Neuronal stem cell (in vitro differentiated cells): ENCODE results near the gene SUGCT.

ENCODE experiments used
- DNase-seq: peaks from one replicate; pipeline ENCODE4 v3.0.0-alpha.2; 2013; ENCODE audit warnings: low spot score
- H2AFZ ChIP-seq: one replicate; pipeline ENCODE4 v1.6.1; 2013; ENCODE audit warnings: mild to moderate bottlenecking, low read length, inconsistent platforms
- H2AK5ac ChIP-seq: 2 replicates; pipeline ENCODE4 v1.6.1; 2013; ENCODE audit warnings: low read depth, mild to moderate bottlenecking, inconsistent platforms, low read length, moderate library complexity, mixed read lengths
- H2BK120ac ChIP-seq: 2 replicates; pipeline ENCODE4 v1.6.1; 2013; ENCODE audit warnings: low read depth, mild to moderate bottlenecking, inconsistent platforms, low read length, moderate library complexity, mixed read lengths
- H2BK12ac ChIP-seq: one replicate; pipeline ENCODE4 v1.6.1; 2013; ENCODE audit warnings: low read length, inconsistent platforms
- H2BK15ac ChIP-seq: 2 replicates; pipeline ENCODE4 v1.6.1; 2013; ENCODE audit warnings: mild to moderate bottlenecking, low read length, inconsistent platforms, mixed read lengths
- H2BK5ac ChIP-seq: one replicate; pipeline ENCODE4 v1.6.1; 2013; ENCODE audit warnings: inconsistent platforms, mild to moderate bottlenecking, low read length, moderate library complexity
- H3K14ac ChIP-seq: one replicate; pipeline ENCODE4 v1.6.1; 2013; ENCODE audit warnings: low read length, inconsistent platforms
- H3K18ac ChIP-seq: 2 replicates; pipeline ENCODE4 v1.6.1; 2013; ENCODE audit warnings: low read length, inconsistent platforms
- H3K23ac ChIP-seq: 2 replicates; pipeline ENCODE4 v1.6.1; 2013; ENCODE audit warnings: low read depth, mild to moderate bottlenecking, mixed read lengths, low read length, inconsistent platforms; ENCODE audit not compliant: poor library complexity
- H3K27ac ChIP-seq: replicated peaks from 3 replicates; pipeline ENCODE4 v1.5.1; 2013; ENCODE audit warnings: low read length, inconsistent platforms
- H3K27me3 ChIP-seq, 3 experiments: 2 replicates each; pipeline ENCODE4 v1.6.1; 2013; ENCODE audit warnings: low read length in 3 of 3, mild to moderate bottlenecking in 2 of 3, inconsistent platforms in 1 of 3, low read depth in 1 of 3, mixed read lengths in 1 of 3, moderate library complexity in 1 of 3; ENCODE audit not compliant: control insufficient read depth in 3 of 3, insufficient read depth in 3 of 3
- H3K36me3 ChIP-seq, 2 donors: replicated peaks in 1 of 2; 2 replicates each; pipeline ENCODE4 v1.6.1; 2013; ENCODE audit warnings: low read length in 2 of 2; ENCODE audit not compliant: control insufficient read depth in 2 of 2, insufficient read depth in 2 of 2
- H3K4ac ChIP-seq: 2 replicates; pipeline ENCODE4 v1.6.1; 2013; ENCODE audit warnings: inconsistent platforms, mild to moderate bottlenecking, low read length, moderate library complexity
- H3K4me1 ChIP-seq, 2 donors: 1 replicate in 1 of 2; 2 replicates in 1 of 2; pipeline ENCODE4 v1.6.1; 2013; ENCODE audit warnings: low read length in 2 of 2, low read depth in 1 of 2; ENCODE audit not compliant: control insufficient read depth in 2 of 2, insufficient read depth in 1 of 2
- H3K4me2 ChIP-seq: one replicate; pipeline ENCODE4 v1.6.1; 2013; ENCODE audit warnings: mild to moderate bottlenecking, low read length, inconsistent platforms; ENCODE audit not compliant: insufficient read depth, poor library complexity, severe bottlenecking
- H3K4me3 ChIP-seq, 2 donors: 2 replicates each; pipeline ENCODE4 v1.5.1; 2013; ENCODE audit warnings: low read length in 2 of 2, mild to moderate bottlenecking in 2 of 2, inconsistent platforms in 1 of 2, moderate library complexity in 1 of 2
- H3K79me1 ChIP-seq: one replicate; pipeline ENCODE4 v1.6.1; 2013; ENCODE audit warnings: low read depth, mild to moderate bottlenecking, inconsistent platforms, low read length, moderate library complexity
- H3K9ac ChIP-seq: one replicate; pipeline ENCODE4 v1.6.1; 2013; ENCODE audit warnings: mild to moderate bottlenecking, low read depth, low read length, inconsistent platforms; ENCODE audit not compliant: poor library complexity
- H3K9me3 ChIP-seq, 2 donors: replicated peaks in 1 of 2; 2 replicates each; pipeline versions ENCODE3 to v1.6.1; 2013; ENCODE audit warnings: low read length in 2 of 2, mild to moderate bottlenecking in 2 of 2, inconsistent platforms in 1 of 2, low read depth in 1 of 2, mixed read lengths in 1 of 2, moderate library complexity in 1 of 2; ENCODE audit not compliant: control insufficient read depth in 2 of 2, insufficient read depth in 1 of 2
- H4K8ac ChIP-seq: one replicate; pipeline ENCODE4 v1.6.1; 2013; ENCODE audit warnings: low read depth, mild to moderate bottlenecking, inconsistent platforms, low read length, moderate library complexity
- H4K91ac ChIP-seq: one replicate; pipeline ENCODE4 v1.6.1; 2013; ENCODE audit warnings: low read length, low read depth, mild to moderate bottlenecking, inconsistent platforms; ENCODE audit not compliant: poor library complexity
- WGBS, 2 donors: extraction: QIAGEN DNeasy Blood & Tissue Kit; methylation state at CpG; one replicate each; pipeline ENCODE4 v1.1.7; 2013; ENCODE audit warnings: missing lambda C conversion rate in 2 of 2, mixed read lengths in 1 of 2; ENCODE audit not compliant: insufficient read length in 2 of 2, insufficient replicate concordance in 1 of 2; ENCODE audit errors: extremely low coverage in 2 of 2; 5-methylcytosine and 5-hydroxymethylcytosine counted together

The SUGCT gene

DNA sequence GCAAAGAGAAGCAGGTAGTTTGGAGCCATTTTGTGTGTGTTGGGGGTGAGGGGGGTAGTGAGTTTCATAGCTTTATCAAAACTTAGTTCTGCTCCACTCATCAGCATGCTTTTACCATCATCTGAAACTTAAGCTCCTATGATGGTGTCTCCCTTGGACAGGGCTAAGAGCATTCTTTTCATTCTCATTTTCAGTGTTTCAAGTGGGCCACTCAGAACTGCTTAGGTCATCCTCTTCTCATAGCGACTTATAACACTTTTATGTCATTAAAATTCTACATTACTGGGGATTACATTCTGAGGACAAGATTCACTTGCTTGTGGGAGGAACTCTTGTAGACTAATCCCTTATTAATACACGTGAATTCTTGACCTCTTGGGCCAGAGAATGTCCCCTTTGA, 649.4 kb downstream of the SUGCT start:
- Histone ChIP-seq H2BK120ac (no peak overlapping the region), H3K4ac (no peak overlapping the region), H3K9me3 (no peaks in the 10 kb centered on the region), H2AFZ (no peak overlapping the region), H3K27ac (no peak overlapping the region), H4K8ac (no peak overlapping the region), H3K4me3 (no peak overlapping the region), H3K23ac (no peak overlapping the region), H2BK12ac (no peak overlapping the region), H3K18ac (no peak overlapping the region), H3K27me3 (no peaks in the 10 kb centered on the region), H2AK5ac (no peak overlapping the region), H4K91ac (no peak overlapping the region), H2BK15ac (no peak overlapping the region), H3K9ac (no peak overlapping the region), H2BK5ac (no peak overlapping the region), H3K79me1 (no peaks in the 10 kb centered on the region), H3K14ac (no peak overlapping the region), H3K36me3 (no peaks in the 10 kb centered on the region), H3K4me2 (no peak overlapping the region), H3K4me1 (no peaks in the 10 kb centered on the region)
- WGBS, 2 donors: no CpG with 5 or more reads among the region's 2 CpGs
- DNase-seq: no peak

DNA sequence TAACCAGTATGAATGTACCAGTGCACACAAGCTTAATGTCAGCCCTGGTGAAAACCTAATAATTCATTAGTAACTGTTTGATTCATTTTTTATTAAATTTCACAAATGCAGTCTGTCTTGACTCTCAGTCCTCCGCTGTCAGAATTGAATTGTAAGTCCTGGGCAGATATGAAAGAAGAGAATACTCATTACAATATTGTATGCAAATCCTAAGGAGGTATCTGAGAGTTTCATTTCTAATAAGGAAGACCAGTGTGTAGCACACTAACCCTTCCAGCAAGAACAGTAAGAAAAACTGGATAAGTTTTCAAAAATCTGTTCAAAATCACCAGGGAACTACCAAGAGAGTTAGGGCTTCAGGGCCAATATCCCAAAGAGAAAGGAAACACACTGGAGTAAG, 652.1 kb downstream of the SUGCT start:
- H3K18ac ChIP-seq: no peak overlapping the region

DNA sequence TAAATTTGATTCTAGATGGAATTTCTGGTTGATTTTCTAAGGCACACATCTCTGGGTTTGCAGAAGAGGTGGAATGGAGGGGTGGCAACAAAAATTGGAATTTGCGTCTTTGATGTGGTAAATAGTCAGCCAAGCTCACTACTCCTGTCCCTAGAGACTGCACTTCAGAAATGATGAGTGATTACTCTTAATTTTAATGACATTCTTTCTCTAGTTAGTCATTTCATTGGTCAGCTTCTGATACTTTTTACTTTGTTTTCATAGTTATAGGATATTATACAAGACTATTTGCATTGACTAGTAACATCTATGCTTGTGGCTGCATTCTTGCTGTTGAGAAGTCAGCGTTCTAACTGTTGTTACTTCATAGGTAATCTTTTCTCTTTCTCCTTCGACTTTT, 658.3 kb downstream of the SUGCT start:
- no peak overlapping the region for H2BK12ac ChIP-seq
- H3K9ac ChIP-seq: no peak overlapping the region
- no peaks in the 10 kb centered on the region for H3K36me3 ChIP-seq
- no peaks in the 10 kb centered on the region for H3K79me1 ChIP-seq
- no peaks in the 10 kb centered on the region for H3K27me3 ChIP-seq
- H4K8ac ChIP-seq: no peak overlapping the region
- WGBS, 2 donors: no CpG with 5 or more reads among the region's 3 CpGs
- no peak overlapping the region for H4K91ac ChIP-seq
- no peak overlapping the region for H3K4me2 ChIP-seq
- H2BK5ac ChIP-seq: no peak overlapping the region
- H3K4ac ChIP-seq: no peak overlapping the region
- no peak overlapping the region for H3K23ac ChIP-seq
- no peak overlapping the region for H3K4me3 ChIP-seq
- H2AK5ac ChIP-seq: no peak overlapping the region
- no peak overlapping the region for H3K14ac ChIP-seq
- H3K18ac ChIP-seq: no peak overlapping the region
- H2BK120ac ChIP-seq: no peak overlapping the region
- DNase-seq: no peak
- no peaks in the 10 kb centered on the region for H3K4me1 ChIP-seq
- no peaks in the 10 kb centered on the region for H3K9me3 ChIP-seq
- no peak overlapping the region for H2BK15ac ChIP-seq
- H2AFZ ChIP-seq: no peak overlapping the region
- no peak overlapping the region for H3K27ac ChIP-seq

More for the DNA sequence above, 652.1 kb downstream of the SUGCT start:
- H2BK15ac ChIP-seq: no peak overlapping the region
- H3K23ac ChIP-seq: no peak overlapping the region
- H3K36me3 ChIP-seq: no peaks in the 10 kb centered on the region
- H3K4me2 ChIP-seq: no peak overlapping the region
- no peak overlapping the region for H2AFZ ChIP-seq
- no peak overlapping the region for H2AK5ac ChIP-seq
- no peaks in the 10 kb centered on the region for H3K27me3 ChIP-seq
- no peak overlapping the region for H3K9ac ChIP-seq
- no peak overlapping the region for H4K91ac ChIP-seq
- no peaks in the 10 kb centered on the region for H3K9me3 ChIP-seq
- no CpG with 5 or more reads among the region's 1 CpG for WGBS, 2 donors
- H4K8ac ChIP-seq: no peak overlapping the region
- DNase-seq: no peak
- no peaks in the 10 kb centered on the region for H3K79me1 ChIP-seq
- no peak overlapping the region for H2BK120ac ChIP-seq
- no peak overlapping the region for H2BK5ac ChIP-seq
- no peak overlapping the region for H3K4me3 ChIP-seq
- no peaks in the 10 kb centered on the region for H3K4me1 ChIP-seq
- no peak overlapping the region for H3K27ac ChIP-seq
- no peak overlapping the region for H2BK12ac ChIP-seq
- H3K4ac ChIP-seq: no peak overlapping the region
- H3K14ac ChIP-seq: no peak overlapping the region

DNA sequence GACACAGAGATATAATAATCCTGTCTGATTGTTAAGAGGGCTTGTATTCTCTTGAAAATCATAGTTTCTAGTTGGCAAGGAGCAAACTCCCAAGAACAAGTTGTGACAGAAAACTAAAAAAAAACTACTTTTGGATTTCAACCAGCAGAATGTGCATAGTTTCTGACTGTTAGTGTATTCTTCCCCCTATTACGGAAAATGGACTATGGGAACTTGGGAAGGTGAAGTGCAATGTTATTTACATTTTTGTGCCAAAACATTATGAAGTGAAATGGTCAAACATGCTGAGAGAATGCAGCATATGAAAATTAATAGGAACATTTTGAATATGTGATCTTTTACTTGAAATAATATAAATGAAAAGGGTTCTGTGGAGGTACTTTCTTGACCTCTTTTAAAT, 660.8 kb downstream of the SUGCT start:
- no peaks in the 10 kb centered on the region for H3K27me3 ChIP-seq
- no CpG with 5 or more reads among the region's 1 CpG for WGBS, 2 donors

More for the DNA sequence above, 660.8 kb downstream of the SUGCT start:
- Histone ChIP-seq H3K79me1 (no peaks in the 10 kb centered on the region), H3K14ac (no peak overlapping the region), H4K8ac (no peak overlapping the region), H2BK5ac (no peak overlapping the region), H3K23ac (no peak overlapping the region), H3K27ac (no peak overlapping the region), H3K4me1 (no peaks in the 10 kb centered on the region), H2AK5ac (no peak overlapping the region), H2BK120ac (no peak overlapping the region), H2BK15ac (no peak overlapping the region), H3K9me3 (no peaks in the 10 kb centered on the region), H3K9ac (no peak overlapping the region), H3K36me3 (no peaks in the 10 kb centered on the region), H3K4me3 (no peak overlapping the region), H2BK12ac (no peak overlapping the region), H3K4me2 (no peak overlapping the region), H4K91ac (no peak overlapping the region), H3K18ac (no peak overlapping the region), H2AFZ (no peak overlapping the region), H3K4ac (no peak overlapping the region)
- DNase-seq: no peak
